Stimulated activated naive CD4-positive, alpha-beta T cell treated with Interleukin-2 at 50 U/mL for 16 hours (primary cell): ENCODE results near the gene GLRB.
"Not testable (repeated sequence)": the region's sequence is repeated elsewhere in the genome, so short reads cannot be mapped to it uniquely, and the experiment has no call there.

Source experiments
- DNase-seq: peaks from one replicate; lab custom pipeline; 2025; lab: John Stamatoyannopoulos, UW

Gene GLRB

DNA sequence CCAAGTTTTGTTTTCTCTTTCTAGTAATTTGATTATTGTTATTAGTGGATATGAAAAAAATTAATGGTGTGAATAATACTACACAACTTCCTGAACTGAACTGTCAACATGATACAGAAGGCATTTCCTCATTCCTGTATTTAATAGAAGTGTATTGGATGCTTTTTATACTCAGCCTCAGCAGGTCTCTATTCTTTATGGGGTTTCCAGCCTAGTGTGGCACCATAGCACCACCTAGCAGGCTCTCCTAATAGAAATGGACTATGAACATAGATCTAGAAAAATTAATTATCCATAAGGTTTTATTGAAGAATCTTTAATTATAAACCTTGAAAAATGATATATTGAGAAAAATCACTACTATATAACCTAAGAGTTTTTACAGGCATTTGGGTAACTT lies 52.4 kb downstream of the GLRB start:
- no peak for DNase-seq

DNA sequence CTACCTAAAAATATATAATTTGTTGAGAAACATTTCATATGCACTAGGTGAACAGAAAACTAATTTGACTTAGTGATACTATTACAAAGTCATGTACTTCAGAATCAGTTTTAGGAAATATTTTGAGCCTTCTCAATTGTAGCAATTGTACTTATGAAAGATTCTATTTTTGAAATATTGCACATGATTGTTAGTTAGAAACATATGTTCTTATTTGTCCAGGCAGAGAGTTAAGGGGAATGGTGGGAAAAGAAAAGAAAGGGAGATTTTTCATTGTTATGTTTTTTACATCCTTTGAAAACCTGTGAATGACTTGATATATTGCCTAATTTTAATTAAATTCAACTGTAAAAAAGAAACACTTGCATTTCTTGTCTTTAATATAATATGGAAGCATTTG lies 66.0 kb downstream of the GLRB start:
- DNase-seq, result no peak

DNA sequence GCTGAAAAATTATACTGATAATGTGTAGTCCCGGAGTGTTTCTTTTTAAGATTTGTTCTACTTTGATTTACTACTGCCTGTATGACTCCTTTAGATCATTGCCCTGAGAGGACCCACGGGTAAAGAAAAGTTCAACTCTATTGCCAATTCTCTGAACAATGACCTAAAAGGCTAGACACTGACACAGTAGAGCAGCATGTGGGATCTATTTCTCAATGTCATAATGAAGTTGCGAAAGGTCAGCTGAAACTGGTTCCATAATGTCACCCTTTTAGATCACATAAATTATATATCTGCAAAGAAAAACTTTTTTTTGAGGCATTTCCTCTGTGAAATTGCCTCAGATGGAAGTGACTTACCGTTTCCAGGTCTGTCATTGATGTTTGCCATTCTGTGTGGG lies 67.4 kb downstream of the GLRB start:
- no peak for DNase-seq

- DNase-seq, result no peak
Measured at GRCh38 chr4:157151711-157152110, 75.8 kb downstream of the GLRB start.

DNA sequence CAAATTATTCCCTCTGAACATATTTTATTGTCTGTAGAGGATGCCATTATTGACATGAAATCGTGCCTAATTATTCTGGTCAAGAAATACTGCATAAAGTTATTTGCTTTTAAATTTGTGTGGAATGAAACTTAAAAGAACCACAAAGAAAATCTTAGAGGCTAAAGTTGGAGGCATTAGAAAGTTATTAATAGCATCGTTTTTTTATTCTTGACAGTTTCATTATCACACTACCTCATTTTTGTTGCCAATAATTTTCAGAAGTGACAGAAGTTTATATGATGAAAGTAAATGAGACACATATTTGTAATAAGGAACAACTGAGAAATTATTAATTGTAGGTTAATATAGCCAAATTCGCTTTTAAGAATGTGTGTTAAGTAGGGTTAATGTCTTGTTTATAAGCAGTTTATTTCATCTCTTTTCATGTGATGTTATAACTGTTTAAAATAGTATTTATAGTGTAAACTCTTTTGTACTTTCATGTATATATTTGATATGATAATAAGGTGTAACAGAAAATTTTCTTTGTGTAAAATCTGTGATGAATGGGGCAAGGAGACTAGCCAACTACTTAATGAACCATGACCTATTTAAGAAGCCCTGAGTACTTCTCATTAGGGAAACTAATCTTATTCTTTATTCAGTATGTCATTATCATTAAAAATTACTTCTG lies 90.1 kb downstream of the GLRB start:
- DNase-seq, result no peak

GRCh38 chr4:157170321-157170720 lies 94.4 kb downstream of the GLRB start:
- DNase-seq, result no peak

GRCh38 chr4:157172011-157172410 lies 96.1 kb downstream of the GLRB start:
- DNase-seq, result no peak

GRCh38 chr4:157180268-157180667 lies 104.3 kb downstream of the GLRB start:
- DNase-seq, result not testable (repeated sequence)

DNA sequence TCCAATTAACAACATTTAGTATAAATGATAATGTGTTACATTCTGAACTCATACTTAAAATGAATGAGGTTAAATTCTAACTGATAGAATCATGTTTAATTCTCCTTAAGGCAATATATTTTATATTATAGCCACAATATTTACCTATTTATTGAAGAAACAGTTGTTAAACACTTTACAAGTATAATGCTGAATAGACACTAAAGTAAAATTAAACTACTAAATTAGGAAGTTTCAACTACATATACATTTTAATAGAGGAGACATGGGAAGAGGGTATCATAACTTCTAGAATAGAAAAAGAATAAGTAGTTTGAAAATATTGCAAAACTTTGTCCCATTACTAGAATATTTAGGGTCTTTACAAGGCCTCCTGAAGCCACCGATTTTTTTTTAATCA lies 108.3 kb downstream of the GLRB start:
- DNase-seq, result no peak

DNA sequence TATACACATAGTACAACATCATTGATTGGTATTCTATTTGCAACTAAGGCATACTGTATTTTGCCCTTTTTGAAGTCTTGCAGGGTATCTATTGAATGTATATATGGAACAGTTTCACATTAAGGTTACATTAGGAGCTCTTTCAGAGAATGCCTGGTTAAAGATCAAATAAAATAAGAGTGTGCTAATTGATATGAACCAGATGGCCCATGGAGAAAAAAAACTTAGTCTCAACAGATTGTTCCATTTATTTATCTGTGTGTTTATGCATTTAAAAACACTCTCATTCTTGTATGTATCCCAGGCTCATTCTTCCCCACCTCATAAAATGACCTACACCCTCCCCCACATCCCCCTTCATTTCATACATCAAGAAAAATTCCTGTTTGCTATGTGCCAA lies 109.4 kb downstream of the GLRB start:
- no peak for DNase-seq

DNA sequence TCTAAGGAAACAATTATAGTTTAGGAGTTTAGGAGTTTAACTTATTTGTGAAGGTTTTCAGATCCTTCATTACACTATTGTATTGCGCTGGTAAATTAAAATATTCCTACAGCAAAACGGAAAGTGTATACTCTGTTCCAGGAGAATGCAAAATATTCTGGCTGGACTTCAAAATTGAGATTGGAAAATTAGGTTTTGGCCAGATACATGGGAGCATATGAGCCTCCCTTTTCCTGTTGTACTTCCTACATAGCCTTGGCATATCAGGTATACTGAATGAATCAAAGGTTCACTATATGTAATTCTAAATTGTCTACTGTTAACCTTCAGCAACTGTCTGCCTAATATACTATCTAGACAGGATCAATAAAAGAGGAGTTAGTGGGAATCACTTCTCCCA lies 119.4 kb downstream of the GLRB start:
- no peak for DNase-seq

- no peak for DNase-seq
Measured at GRCh38 chr4:157196046-157196445, 120.1 kb downstream of the GLRB start.

GRCh38 chr4:157204634-157205244 lies 128.8 kb downstream of the GLRB start:
- DNase-seq, result no peak

GRCh38 chr4:157217708-157218107 lies 141.8 kb downstream of the GLRB start:
- no peak for DNase-seq

- no peak for DNase-seq
Measured at GRCh38 chr4:157219711-157220370, 143.9 kb downstream of the GLRB start.

- no peak for DNase-seq
Measured at GRCh38 chr4:157220371-157220881, 144.5 kb downstream of the GLRB start, which contains the start of gene GRIA2. Gene GRIA2 (plus strand): TSS chr4:157220728. CDS start chr4:157221043, 315 bp downstream.

- DNase-seq, result no peak
Measured at GRCh38 chr4:157221426-157221894, 145.5 kb downstream of the GLRB start.
